ENCODE data around the gene SST. TPM values are rescaled to one million over a fixed set of nuclear protein-coding genes. Genes with fewer than 3 reads are reported as not detected.

The SST gene
- total and polyA plus RNA-seq, 2 of the 8 experiments (the other 6 are each of a cell fraction or from before 2014, with no cell fraction given) = 0.50 TPM; not detected in 1

DNA sequence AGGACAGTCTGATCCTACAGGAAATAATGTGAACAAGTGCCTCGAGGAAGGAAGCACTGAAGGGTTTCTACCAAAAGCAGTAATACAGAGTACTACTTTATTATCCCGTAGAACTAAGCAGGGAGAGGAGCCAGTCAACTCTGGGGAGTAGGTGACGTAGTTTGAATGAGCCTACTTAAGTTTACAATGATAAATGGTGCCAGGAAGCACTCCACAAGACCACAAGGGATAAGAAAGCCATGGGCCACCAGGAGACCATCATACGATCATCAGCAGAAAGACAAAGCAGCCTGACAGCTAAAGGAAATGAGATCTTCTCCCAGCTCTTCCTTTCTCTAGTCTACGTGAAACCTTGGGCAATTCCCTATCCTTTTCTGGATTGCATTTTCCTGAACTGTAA is 27.3 kb downstream of the SST start:
- no peaks in the 10 kb centered on the region for H3K23me2 ChIP-seq (ENCODE audit: low read depth, low read length)
- DNase-seq (ENCODE audit: low read depth in 1 of 2, low spot score in 2 of 2) (no peak), FAIRE-seq (no peak)
- H3K36me3 ChIP-seq (ENCODE audit: control insufficient read depth in 2 of 4, insufficient read depth in 4 of 4, low read length in 3 of 4) = no peaks in the 10 kb centered on the region
- H3K56ac ChIP-seq (replicated peaks; ENCODE audit: insufficient read length, low read depth, low read length) = no peak overlapping the region
- no peak overlapping the region for H3K4me3 ChIP-seq (ENCODE audit: extremely low read depth in 1 of 4, insufficient read depth in 2 of 4, low read depth in 3 of 4, low read length in 4 of 4)
- H3K27me3 ChIP-seq (replicated peaks in 1 of 4; ENCODE audit: control insufficient read depth in 3 of 4, extremely low read depth in 1 of 4, insufficient read depth in 3 of 4, low read length in 3 of 4) = 0 out of 7 replicates have a peak, but pooled peaks cover 0 to 2% (median 0%) of the 10 kb centered on the region in 4 experiments
- H3K79me1 ChIP-seq (ENCODE audit: low read depth, low read length) = no peaks in the 10 kb centered on the region
- no peaks in the 10 kb centered on the region for H4K20me1 ChIP-seq (replicated peaks in 1 of 2; ENCODE audit: control insufficient read depth in 1 of 2, insufficient read depth in 2 of 2, low read length in 2 of 2)
- no peak overlapping the region for H2AK5ac ChIP-seq (ENCODE audit: low read depth, low read length)
- H3K23ac ChIP-seq (ENCODE audit: insufficient read length) = no peak overlapping the region
- CTCF ChIA-PET (ENCODE audit: partially characterized antibody) = interaction anchor here (2.7 to 3.3 kb wide), 2 partner anchors 36 to 323 kb away, joined by 12 to 15 read pairs; no protein-coding TSS in a partner anchor
- H4K5ac ChIP-seq (ENCODE audit: insufficient read length, low read depth, low read length) = no peak overlapping the region
- H2AFZ ChIP-seq (ENCODE audit: low read length) = no peak overlapping the region
- no peak overlapping the region for H3K18ac ChIP-seq (ENCODE audit: extremely low read depth, low read length)
- H3K79me2 ChIP-seq (ENCODE audit: control insufficient read depth in 1 of 2, insufficient read depth in 2 of 2, low read length in 2 of 2) = no peaks in the 10 kb centered on the region
- H3K14ac ChIP-seq (ENCODE audit: insufficient read length) = no peak overlapping the region
- H2BK15ac ChIP-seq (ENCODE audit: low read length) = no peak overlapping the region
- H2BK20ac ChIP-seq (ENCODE audit: low read length) = no peak overlapping the region
- H3K4me2 ChIP-seq (ENCODE audit: insufficient read depth in 1 of 2, low read depth in 2 of 2, low read length in 2 of 2) = no peak overlapping the region
- no peak overlapping the region for H4K91ac ChIP-seq (replicated peaks; ENCODE audit: insufficient read length, low read length)
- H3K9me3 ChIP-seq (ENCODE audit: insufficient read depth in 2 of 2, low read depth in 1 of 2, low read length in 1 of 2) = no peaks in the 10 kb centered on the region
- H2BK5ac ChIP-seq (ENCODE audit: low read depth, low read length) = no peak overlapping the region
- no peaks in the 10 kb centered on the region for H3K4me1 ChIP-seq (replicated peaks in 1 of 4; ENCODE audit: control insufficient read depth in 3 of 4, insufficient read depth in 4 of 4, low read length in 3 of 4)
- no peak overlapping the region for H3K4ac ChIP-seq (replicated peaks; ENCODE audit: insufficient read length, low read depth, low read length)
- H3K27ac ChIP-seq (ENCODE audit: low read depth, low read length) = no peak overlapping the region
- no peak overlapping the region for H2BK12ac ChIP-seq (ENCODE audit: low read depth, low read length)
- H4K8ac ChIP-seq (ENCODE audit: extremely low read depth, insufficient read depth, low read length) = no peak overlapping the region
- POLR2A ChIA-PET (ENCODE audit: partially characterized antibody) = no interaction called here
- no peak overlapping the region for H2BK120ac ChIP-seq (replicated peaks; ENCODE audit: low read depth, low read length)
- no peak for TF ChIP-seq GTF2F1 (IDR thresholded peaks at IDR 0.05; ENCODE audit: borderline replicate concordance, low read depth, low read length)
- no peak overlapping the region for H3K9ac ChIP-seq (replicated peaks in 1 of 4; ENCODE audit: extremely low read depth in 1 of 4, low read depth in 3 of 4, low read length in 3 of 4)
- 87% methylated on average over 5 of the region's 5 CpGs; no CpG with 5 or more reads in 1 of the 2 experiments for WGBS, 2 experiments (ENCODE audit: extremely low coverage in 1 of 2, insufficient coverage in 1 of 2, insufficient read length in 1 of 2, insufficient replicate concordance in 2 of 2, low coverage in 1 of 2, low lambda C conversion rate in 2 of 2, missing lambda C conversion rate in 1 of 2)
